ENCODE data around the gene FALEC. TPM values are rescaled to one million over a fixed set of nuclear protein-coding genes. Genes with fewer than 3 reads are reported as not detected.

The FALEC gene
- total and polyA plus RNA-seq, 9 of the 15 experiments (the other 6 are each of a cell fraction or from before 2014, with no cell fraction given), result 0.15 to 1.8 (median 0.53) TPM; not detected in 5

DNA sequence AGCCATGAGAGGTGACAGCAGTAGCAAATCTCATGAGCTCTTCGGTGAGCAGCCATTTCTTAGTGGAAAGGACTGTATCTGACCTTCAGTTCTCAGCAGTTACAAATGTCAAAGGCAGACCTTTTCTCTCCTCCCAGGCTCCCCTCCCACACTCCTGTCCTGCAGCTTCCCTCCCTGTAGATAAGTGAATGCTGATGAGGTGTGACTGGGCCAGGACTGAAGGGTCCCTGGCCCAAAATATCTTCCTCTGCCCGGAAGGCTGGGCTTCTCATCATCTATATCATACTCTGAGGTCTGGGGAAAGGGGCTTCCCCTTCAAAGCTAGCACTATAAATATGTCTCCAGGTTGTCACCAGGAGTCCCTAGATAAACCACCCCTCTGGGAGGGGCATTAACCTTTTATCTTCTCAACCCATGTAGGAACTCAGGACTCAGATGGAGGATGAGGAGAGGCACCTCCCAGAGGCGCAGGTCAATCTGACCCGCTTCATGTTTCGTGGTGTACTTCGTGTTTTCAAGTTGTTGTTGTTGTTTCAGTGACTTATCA, 30.0 kb downstream of the FALEC start (continued):
- TF ChIP-seq, protein P1, sequence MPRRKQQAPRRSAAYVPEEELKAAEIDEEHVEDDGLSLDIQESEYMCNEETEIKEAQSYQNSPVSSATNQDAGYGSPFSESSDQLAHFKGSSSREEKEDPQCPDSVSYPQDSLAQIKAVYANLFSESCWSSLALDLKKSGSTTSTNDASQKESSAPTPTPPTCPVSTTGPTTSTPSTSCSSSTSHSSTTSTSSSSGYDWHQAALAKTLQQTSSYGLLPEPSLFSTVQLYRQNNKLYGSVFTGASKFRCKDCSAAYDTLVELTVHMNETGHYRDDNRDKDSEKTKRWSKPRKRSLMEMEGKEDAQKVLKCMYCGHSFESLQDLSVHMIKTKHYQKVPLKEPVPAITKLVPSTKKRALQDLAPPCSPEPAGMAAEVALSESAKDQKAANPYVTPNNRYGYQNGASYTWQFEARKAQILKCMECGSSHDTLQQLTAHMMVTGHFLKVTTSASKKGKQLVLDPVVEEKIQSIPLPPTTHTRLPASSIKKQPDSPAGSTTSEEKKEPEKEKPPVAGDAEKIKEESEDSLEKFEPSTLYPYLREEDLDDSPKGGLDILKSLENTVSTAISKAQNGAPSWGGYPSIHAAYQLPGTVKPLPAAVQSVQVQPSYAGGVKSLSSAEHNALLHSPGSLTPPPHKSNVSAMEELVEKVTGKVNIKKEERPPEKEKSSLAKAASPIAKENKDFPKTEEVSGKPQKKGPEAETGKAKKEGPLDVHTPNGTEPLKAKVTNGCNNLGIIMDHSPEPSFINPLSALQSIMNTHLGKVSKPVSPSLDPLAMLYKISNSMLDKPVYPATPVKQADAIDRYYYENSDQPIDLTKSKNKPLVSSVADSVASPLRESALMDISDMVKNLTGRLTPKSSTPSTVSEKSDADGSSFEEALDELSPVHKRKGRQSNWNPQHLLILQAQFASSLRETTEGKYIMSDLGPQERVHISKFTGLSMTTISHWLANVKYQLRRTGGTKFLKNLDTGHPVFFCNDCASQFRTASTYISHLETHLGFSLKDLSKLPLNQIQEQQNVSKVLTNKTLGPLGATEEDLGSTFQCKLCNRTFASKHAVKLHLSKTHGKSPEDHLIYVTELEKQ (CRISPR knock-in tag; IDR thresholded peaks at IDR 0.05), result no peak
- TF ChIP-seq, protein P2, sequence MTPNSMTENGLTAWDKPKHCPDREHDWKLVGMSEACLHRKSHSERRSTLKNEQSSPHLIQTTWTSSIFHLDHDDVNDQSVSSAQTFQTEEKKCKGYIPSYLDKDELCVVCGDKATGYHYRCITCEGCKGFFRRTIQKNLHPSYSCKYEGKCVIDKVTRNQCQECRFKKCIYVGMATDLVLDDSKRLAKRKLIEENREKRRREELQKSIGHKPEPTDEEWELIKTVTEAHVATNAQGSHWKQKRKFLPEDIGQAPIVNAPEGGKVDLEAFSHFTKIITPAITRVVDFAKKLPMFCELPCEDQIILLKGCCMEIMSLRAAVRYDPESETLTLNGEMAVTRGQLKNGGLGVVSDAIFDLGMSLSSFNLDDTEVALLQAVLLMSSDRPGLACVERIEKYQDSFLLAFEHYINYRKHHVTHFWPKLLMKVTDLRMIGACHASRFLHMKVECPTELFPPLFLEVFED (CRISPR knock-in tag; conservative IDR thresholded peaks at IDR 0.05), result no peak
- TF ChIP-seq, protein P3, sequence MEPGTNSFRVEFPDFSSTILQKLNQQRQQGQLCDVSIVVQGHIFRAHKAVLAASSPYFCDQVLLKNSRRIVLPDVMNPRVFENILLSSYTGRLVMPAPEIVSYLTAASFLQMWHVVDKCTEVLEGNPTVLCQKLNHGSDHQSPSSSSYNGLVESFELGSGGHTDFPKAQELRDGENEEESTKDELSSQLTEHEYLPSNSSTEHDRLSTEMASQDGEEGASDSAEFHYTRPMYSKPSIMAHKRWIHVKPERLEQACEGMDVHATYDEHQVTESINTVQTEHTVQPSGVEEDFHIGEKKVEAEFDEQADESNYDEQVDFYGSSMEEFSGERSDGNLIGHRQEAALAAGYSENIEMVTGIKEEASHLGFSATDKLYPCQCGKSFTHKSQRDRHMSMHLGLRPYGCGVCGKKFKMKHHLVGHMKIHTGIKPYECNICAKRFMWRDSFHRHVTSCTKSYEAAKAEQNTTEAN (CRISPR knock-in tag; IDR thresholded peaks at IDR 0.05), result no peak
- TF ChIP-seq EP300 (IDR thresholded peaks at IDR 0.05; ENCODE audit: low read length) (peak; percentile 99), MBD2 (IDR thresholded peaks at IDR 0.05; ENCODE audit: borderline replicate concordance, low read depth) (peak; percentile 85), LCOR (CRISPR knock-in tag; IDR thresholded peaks at IDR 0.05) (peak; percentile 97), ILF3 (IDR thresholded peaks at IDR 0.05; ENCODE audit: borderline replicate concordance) (no peak; the same call in 1 of the 2 replicates), CBFA2T3 (IDR thresholded peaks at IDR 0.05) (peak; percentile 99), ATF7 (IDR thresholded peaks at IDR 0.05) (peak; percentile 81), HDAC1 (IDR thresholded peaks at IDR 0.05) (peak; percentile 64 to 83; a peak in 2 of 4 replicates)
- TF ChIP-seq, protein P4, sequence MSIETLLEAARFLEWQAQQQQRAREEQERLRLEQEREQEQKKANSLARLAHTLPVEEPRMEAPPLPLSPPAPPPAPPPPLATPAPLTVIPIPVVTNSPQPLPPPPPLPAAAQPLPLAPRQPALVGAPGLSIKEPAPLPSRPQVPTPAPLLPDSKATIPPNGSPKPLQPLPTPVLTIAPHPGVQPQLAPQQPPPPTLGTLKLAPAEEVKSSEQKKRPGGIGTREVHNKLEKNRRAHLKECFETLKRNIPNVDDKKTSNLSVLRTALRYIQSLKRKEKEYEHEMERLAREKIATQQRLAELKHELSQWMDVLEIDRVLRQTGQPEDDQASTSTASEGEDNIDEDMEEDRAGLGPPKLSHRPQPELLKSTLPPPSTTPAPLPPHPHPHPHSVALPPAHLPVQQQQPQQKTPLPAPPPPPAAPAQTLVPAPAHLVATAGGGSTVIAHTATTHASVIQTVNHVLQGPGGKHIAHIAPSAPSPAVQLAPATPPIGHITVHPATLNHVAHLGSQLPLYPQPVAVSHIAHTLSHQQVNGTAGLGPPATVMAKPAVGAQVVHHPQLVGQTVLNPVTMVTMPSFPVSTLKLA (conservative IDR thresholded peaks at IDR 0.05), result peak; percentile 47 to 76; a peak in 1 of 4 replicates
- TF ChIP-seq, protein P5, sequence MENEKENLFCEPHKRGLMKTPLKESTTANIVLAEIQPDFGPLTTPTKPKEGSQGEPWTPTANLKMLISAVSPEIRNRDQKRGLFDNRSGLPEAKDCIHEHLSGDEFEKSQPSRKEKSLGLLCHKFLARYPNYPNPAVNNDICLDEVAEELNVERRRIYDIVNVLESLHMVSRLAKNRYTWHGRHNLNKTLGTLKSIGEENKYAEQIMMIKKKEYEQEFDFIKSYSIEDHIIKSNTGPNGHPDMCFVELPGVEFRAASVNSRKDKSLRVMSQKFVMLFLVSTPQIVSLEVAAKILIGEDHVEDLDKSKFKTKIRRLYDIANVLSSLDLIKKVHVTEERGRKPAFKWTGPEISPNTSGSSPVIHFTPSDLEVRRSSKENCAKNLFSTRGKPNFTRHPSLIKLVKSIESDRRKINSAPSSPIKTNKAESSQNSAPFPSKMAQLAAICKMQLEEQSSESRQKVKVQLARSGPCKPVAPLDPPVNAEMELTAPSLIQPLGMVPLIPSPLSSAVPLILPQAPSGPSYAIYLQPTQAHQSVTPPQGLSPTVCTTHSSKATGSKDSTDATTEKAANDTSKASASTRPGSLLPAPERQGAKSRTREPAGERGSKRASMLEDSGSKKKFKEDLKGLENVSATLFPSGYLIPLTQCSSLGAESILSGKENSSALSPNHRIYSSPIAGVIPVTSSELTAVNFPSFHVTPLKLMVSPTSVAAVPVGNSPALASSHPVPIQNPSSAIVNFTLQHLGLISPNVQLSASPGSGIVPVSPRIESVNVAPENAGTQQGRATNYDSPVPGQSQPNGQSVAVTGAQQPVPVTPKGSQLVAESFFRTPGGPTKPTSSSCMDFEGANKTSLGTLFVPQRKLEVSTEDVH (IDR thresholded peaks at IDR 0.05; ENCODE audit: low read depth, partially characterized antibody), result peak; percentile 22
- TF ChIP-seq, protein P6, sequence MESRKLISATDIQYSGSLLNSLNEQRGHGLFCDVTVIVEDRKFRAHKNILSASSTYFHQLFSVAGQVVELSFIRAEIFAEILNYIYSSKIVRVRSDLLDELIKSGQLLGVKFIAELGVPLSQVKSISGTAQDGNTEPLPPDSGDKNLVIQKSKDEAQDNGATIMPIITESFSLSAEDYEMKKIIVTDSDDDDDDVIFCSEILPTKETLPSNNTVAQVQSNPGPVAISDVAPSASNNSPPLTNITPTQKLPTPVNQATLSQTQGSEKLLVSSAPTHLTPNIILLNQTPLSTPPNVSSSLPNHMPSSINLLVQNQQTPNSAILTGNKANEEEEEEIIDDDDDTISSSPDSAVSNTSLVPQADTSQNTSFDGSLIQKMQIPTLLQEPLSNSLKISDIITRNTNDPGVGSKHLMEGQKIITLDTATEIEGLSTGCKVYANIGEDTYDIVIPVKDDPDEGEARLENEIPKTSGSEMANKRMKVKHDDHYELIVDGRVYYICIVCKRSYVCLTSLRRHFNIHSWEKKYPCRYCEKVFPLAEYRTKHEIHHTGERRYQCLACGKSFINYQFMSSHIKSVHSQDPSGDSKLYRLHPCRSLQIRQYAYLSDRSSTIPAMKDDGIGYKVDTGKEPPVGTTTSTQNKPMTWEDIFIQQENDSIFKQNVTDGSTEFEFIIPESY (CRISPR knock-in tag; IDR thresholded peaks at IDR 0.05), result peak; percentile 41; the same call in 1 of the 2 replicates

Data from K562 (cell line).